Upper lobe of left lung (tissue), 6 donors: ENCODE measurements around the gene ZC3H18. TPM values are rescaled to one million over a fixed set of nuclear protein-coding genes. Genes with fewer than 3 reads are reported as not detected.
"Not testable (repeated sequence)": the region's sequence is repeated elsewhere in the genome, so short reads cannot be mapped to it uniquely, and the experiment has no call there.

Experiments used
- ATAC-seq, 2 donors: fragments of 200-7000 bp; cut with Tn5 transposase; one replicate each; pipeline ENCODE4 v1.9.1; 2022; ENCODE audit warnings: mild to moderate bottlenecking in 2 of 2, moderate library complexity in 2 of 2; ENCODE audit not compliant: low FRiP score in 2 of 2
- DNase-seq, 2 donors: peaks; one replicate each; pipeline ENCODE4 v3.0.0-alpha.2; 2019 to 2020
- H3K27ac ChIP-seq, 4 donors: fragments of 200-600 bp; sonication (generic); one replicate each; pipeline ENCODE4 v1.5.1; 2016 to 2019
- H3K27me3 ChIP-seq, 4 donors: fragments of 200-600 bp; sonication (generic); one replicate each; pipeline ENCODE4 v1.5.1; 2017 to 2019
- H3K36me3 ChIP-seq, 4 donors: fragments of 200-600 bp; sonication (generic); one replicate each; pipeline ENCODE4 v1.5.1; 2016 to 2019
- H3K4me1 ChIP-seq, 4 donors: fragments of 200-600 bp; sonication (generic); one replicate each; pipeline ENCODE4 v1.5.1; 2018 to 2019
- H3K4me3 ChIP-seq, 4 donors: fragments of 200-600 bp; sonication (generic); one replicate each; pipeline ENCODE4 v1.5.1; 2017 to 2019; ENCODE audit warnings: mild to moderate bottlenecking in 2 of 4, moderate library complexity in 1 of 4
- H3K9me3 ChIP-seq, 4 donors: fragments of 200-600 bp; sonication (generic); one replicate each; pipeline ENCODE4 v1.5.1; 2018 to 2019
- CTCF ChIP-seq, 6 experiments: fragments of 450-650 bp in 4 of 6; fragments of 200-600 bp in 2 of 6; sonication (generic) in 2 of 6; IDR thresholded peaks; one replicate each; pipeline ENCODE4 v1.5.1; 2016 to 2019; ENCODE audit warnings: antibody characterized with exemption in 6 of 6
- EP300 ChIP-seq, 4 donors: sonication (generic); formaldehyde crosslinking; IDR thresholded peaks; one replicate each; pipeline ENCODE4 v1.5.1; 2017; ENCODE audit warnings: antibody characterized with exemption in 4 of 4, control low read depth in 2 of 4
- POLR2A ChIP-seq, 4 donors: fragments of 450-650 bp; IDR thresholded peaks; one replicate each; pipeline ENCODE4 v1.5.1; 2016 to 2017; ENCODE audit warnings: antibody characterized with exemption in 4 of 4, mild to moderate bottlenecking in 2 of 4
- POLR2AphosphoS5 ChIP-seq, 2 donors: sonication (generic); formaldehyde crosslinking; IDR thresholded peaks; one replicate each; pipeline ENCODE4 v1.5.1; 2017; ENCODE audit warnings: antibody characterized with exemption in 2 of 2
- WGBS, 2 donors: methylation state at CpG; one replicate each; pipeline ENCODE4 v1.1.5; 2017 to 2018; 5-methylcytosine and 5-hydroxymethylcytosine counted together
- total RNA-seq, 6 donors: library from RNA; depleted of rRNA in 4 of 6; stranded (reverse); fragments of >200 nt in 4 of 6; gene quantifications; one replicate each; pipeline versions ENCODE4 v1.1.0 to v1.2.1, GENCODE V29; 2016 to 2021
- donor health status: DM: no; HTN: no; CAD: no; lungs with moderate emphysema.
- donor health status: DM: no; HTN: yes; CAD: no; lungs with severe emphysema.

The ZC3H18 gene
- total RNA-seq, 6 donors from 2014 or later, result 22.0 to 74.4 (median 45.5) TPM

GRCh38 chr16:88662843-88663606 lies 92.8 kb downstream of the ZC3H18 start, which contains the start of gene MVD:
TSS of gene MVD (minus strand) at chr16:88663091. CDS start at chr16:88663080, 11 bp downstream.
- Histone ChIP-seq H3K9me3 (no peaks in the 10 kb centered on the region), H3K36me3 (peaks cover 0 to 6% (median 5%) of the 10 kb centered on the region in 4 donors), H3K27me3 (no peaks in the 10 kb centered on the region), H3K4me3 (peak within 1 kb of the TSS; percentile 67 to 99 (median 92)), H3K4me1 (peaks cover 12 to 19% (median 15%) of the 10 kb centered on the region in 4 donors), H3K27ac (peak within 1 kb of the TSS; percentile 86 to 96 (median 92))
- WGBS, 2 donors, result 0% methylated on average over 38 of the region's 88 CpGs; no CpG with 5 or more reads in 1 of the 2 donors
- TF ChIP-seq CTCF (IDR thresholded peaks at IDR 0.05) (peak in 3 of 6 experiments; percentile 26 to 37 (median 30)), POLR2AphosphoS5 (IDR thresholded peaks at IDR 0.05) (peak; percentile 54 to 95), POLR2A (IDR thresholded peaks at IDR 0.05) (peak in 3 of 4 donors; percentile 79 to 94 (median 94)), EP300 (IDR thresholded peaks at IDR 0.05) (peak in 1 of 4 donors; percentile 91)
- DNase-seq (peak; percentile 97 to 98), ATAC-seq (peak; percentile 98 to 99)

GRCh38 chr16:88665148-88665547 lies 94.9 kb downstream of the ZC3H18 start:
- Histone ChIP-seq H3K4me3 (no peak overlapping the region), H3K27ac (no peak overlapping the region), H3K36me3 (no peaks in the 10 kb centered on the region), H3K9me3 (no peaks in the 10 kb centered on the region), H3K27me3 (no peaks in the 10 kb centered on the region), H3K4me1 (peaks cover 12 to 19% (median 15%) of the 10 kb centered on the region in 4 donors)
- DNase-seq (no peak), ATAC-seq (no peak)
- TF ChIP-seq POLR2AphosphoS5 (IDR thresholded peaks at IDR 0.05) (no peak), CTCF (IDR thresholded peaks at IDR 0.05) (no peak), POLR2A (IDR thresholded peaks at IDR 0.05) (no peak), EP300 (IDR thresholded peaks at IDR 0.05) (no peak)
- WGBS, 2 donors, result 67 to 70% methylated on average over 4 of the region's 4 CpGs

GRCh38 chr16:88665570-88665969 lies 95.4 kb downstream of the ZC3H18 start:
- Histone ChIP-seq H3K27me3 (no peaks in the 10 kb centered on the region), H3K36me3 (no peaks in the 10 kb centered on the region), H3K4me1 (peaks cover 12 to 19% (median 15%) of the 10 kb centered on the region in 4 donors), H3K4me3 (no peak overlapping the region), H3K9me3 (no peaks in the 10 kb centered on the region), H3K27ac (no peak overlapping the region)
- ATAC-seq, result no peak
- no peak for DNase-seq
- TF ChIP-seq EP300 (IDR thresholded peaks at IDR 0.05) (no peak), POLR2A (IDR thresholded peaks at IDR 0.05) (no peak), CTCF (IDR thresholded peaks at IDR 0.05) (no peak), POLR2AphosphoS5 (IDR thresholded peaks at IDR 0.05) (no peak)
- 85 to 93% methylated on average over 3 of the region's 3 CpGs for WGBS, 2 donors

- Histone ChIP-seq H3K4me3 (no peak overlapping the region), H3K9me3 (no peaks in the 10 kb centered on the region), H3K27me3 (no peaks in the 10 kb centered on the region), H3K27ac (no peak overlapping the region), H3K4me1 (peaks cover 6 to 9% (median 8%) of the 10 kb centered on the region in 4 donors), H3K36me3 (no peaks in the 10 kb centered on the region)
- no peak for ATAC-seq
- DNase-seq, result peak in 1 of 2 donors; percentile 39
- TF ChIP-seq POLR2A (IDR thresholded peaks at IDR 0.05) (no peak), EP300 (IDR thresholded peaks at IDR 0.05) (no peak), POLR2AphosphoS5 (IDR thresholded peaks at IDR 0.05) (no peak), CTCF (IDR thresholded peaks at IDR 0.05) (no peak)
- WGBS, 2 donors, result 77% methylated on average over 4 to 5 of the region's 5 CpGs
Observed at GRCh38 chr16:88667461-88667860, 97.3 kb downstream of the ZC3H18 start.

GRCh38 chr16:88669493-88669892 lies 99.3 kb downstream of the ZC3H18 start:
- not testable (repeated sequence) for DNase-seq, H3K4me1 ChIP-seq, H3K4me3 ChIP-seq, H3K9me3 ChIP-seq, ATAC-seq, H3K27me3 ChIP-seq, H3K27ac ChIP-seq, H3K36me3 ChIP-seq
- 95% methylated on average over 8 of the region's 8 CpGs for WGBS, 2 donors
